Endothelial cell (in vitro differentiated cells): ENCODE measurements around the gene RSAD2. TPM values are rescaled to one million over a fixed set of nuclear protein-coding genes. Genes with fewer than 3 reads are reported as not detected.

Experiments
- DNase-seq: peaks from one replicate; pipeline ENCODE4 v3.0.0; 2021; ENCODE audit warnings: low spot score
- H3K27ac Mint-ChIP-seq: one replicate; pipeline ENCODE4 v1.8.0; 2021; ENCODE audit warnings: mixed read lengths, inconsistent platforms; ENCODE audit not compliant: unreplicated experiment
- H3K27me3 Mint-ChIP-seq: one replicate; pipeline ENCODE4 v1.8.0; 2021; ENCODE audit warnings: mild to moderate bottlenecking, moderate library complexity, mixed read lengths, inconsistent platforms; ENCODE audit not compliant: unreplicated experiment
- H3K36me3 Mint-ChIP-seq: one replicate; pipeline ENCODE4 v1.8.0; 2021; ENCODE audit warnings: mild to moderate bottlenecking, low read depth, mixed read lengths, inconsistent platforms; ENCODE audit not compliant: unreplicated experiment
- H3K4me1 Mint-ChIP-seq: one replicate; pipeline ENCODE4 v1.8.0; 2021; ENCODE audit warnings: mild to moderate bottlenecking, mixed read lengths, inconsistent platforms; ENCODE audit not compliant: unreplicated experiment
- H3K4me3 Mint-ChIP-seq: one replicate; pipeline ENCODE4 v1.8.0; 2021; ENCODE audit warnings: mild to moderate bottlenecking, mixed read lengths, inconsistent platforms; ENCODE audit not compliant: unreplicated experiment
- H3K9me3 Mint-ChIP-seq: one replicate; pipeline ENCODE4 v1.8.0; 2021; ENCODE audit warnings: mixed read lengths, inconsistent platforms; ENCODE audit not compliant: unreplicated experiment
- total RNA-seq: library from RNA; stranded (reverse); fragmentation: NEBNext Ultra II Directional; extraction: Animal tissue kit (Norgen Biotek cat#: 25700); gene quantifications from one replicate; pipeline ENCODE4 v1.2.1, GENCODE V29; 2021; ENCODE audit not compliant: unreplicated experiment
- TF ChIP-seq, protein P1 (sequence below): fragments of 200-600 bp; sonication (generic); IDR thresholded peaks from one replicate; pipeline ENCODE4 v1.5.0; 2021; ENCODE audit warnings: antibody characterized with exemption; ENCODE audit not compliant: unreplicated experiment

Gene RSAD2
- total RNA-seq, 1 donor from 2014 or later: 0.28 TPM

DNA sequence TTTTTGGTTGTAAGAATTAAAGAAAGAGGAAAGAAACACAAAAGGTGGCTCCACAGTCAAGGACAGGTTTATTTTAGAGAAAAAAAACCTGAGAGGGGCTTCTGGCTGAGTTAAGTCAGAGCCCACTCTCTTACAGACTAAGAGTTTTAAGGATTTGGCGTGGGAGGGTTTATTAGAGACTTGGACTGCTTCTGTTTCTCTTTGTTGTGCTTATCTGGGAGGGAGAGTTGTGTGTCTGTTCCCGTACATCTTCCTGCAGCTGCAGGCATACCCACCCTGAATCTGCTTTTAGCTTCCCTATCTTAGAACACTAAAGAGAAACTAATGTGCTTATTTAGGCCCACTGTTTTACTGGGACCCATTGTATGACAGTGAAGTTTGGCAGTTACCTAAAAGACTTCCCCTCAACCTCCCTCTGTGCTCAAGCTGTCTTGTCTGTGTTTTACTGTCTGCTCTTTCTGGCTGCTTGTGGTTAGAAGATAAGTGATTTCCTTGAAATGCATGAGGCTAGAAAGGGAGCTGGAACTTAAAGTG, 2.7 kb downstream of the RSAD2 start:
- H3K4me1 Mint-ChIP-seq: no peaks in the 10 kb centered on the region
- H3K27ac Mint-ChIP-seq: no peak overlapping the region
- H3K27me3 Mint-ChIP-seq: peaks cover 2% of the 10 kb centered on the region
- H3K4me3 Mint-ChIP-seq: no peak overlapping the region
- TF ChIP-seq, protein P1, sequence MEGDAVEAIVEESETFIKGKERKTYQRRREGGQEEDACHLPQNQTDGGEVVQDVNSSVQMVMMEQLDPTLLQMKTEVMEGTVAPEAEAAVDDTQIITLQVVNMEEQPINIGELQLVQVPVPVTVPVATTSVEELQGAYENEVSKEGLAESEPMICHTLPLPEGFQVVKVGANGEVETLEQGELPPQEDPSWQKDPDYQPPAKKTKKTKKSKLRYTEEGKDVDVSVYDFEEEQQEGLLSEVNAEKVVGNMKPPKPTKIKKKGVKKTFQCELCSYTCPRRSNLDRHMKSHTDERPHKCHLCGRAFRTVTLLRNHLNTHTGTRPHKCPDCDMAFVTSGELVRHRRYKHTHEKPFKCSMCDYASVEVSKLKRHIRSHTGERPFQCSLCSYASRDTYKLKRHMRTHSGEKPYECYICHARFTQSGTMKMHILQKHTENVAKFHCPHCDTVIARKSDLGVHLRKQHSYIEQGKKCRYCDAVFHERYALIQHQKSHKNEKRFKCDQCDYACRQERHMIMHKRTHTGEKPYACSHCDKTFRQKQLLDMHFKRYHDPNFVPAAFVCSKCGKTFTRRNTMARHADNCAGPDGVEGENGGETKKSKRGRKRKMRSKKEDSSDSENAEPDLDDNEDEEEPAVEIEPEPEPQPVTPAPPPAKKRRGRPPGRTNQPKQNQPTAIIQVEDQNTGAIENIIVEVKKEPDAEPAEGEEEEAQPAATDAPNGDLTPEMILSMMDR: no peak
- H3K36me3 Mint-ChIP-seq: no peaks in the 10 kb centered on the region
- no peaks in the 10 kb centered on the region for H3K9me3 Mint-ChIP-seq
- no peak for DNase-seq

DNA sequence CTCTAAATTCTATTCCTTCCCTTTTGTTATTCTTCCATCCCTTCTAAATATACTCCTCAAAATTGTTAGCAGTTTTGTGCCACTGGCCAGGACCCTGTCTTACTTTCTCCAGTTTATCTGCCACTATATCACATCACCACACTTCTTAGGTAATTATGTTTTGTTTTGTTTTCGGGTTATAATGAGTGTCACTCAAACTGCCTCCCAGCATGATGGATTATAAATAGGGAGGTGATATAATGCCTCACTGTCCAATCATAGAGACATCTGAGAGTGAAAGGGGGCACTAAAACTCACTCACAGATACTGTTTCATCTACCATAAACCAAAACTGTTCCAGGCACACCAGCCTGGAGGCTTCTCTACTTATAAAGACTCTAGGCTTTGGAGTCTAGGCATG, 3.5 kb downstream of the RSAD2 start:
- DNase-seq: no peak
- Mint-ChIP-seq H3K9me3 (no peaks in the 10 kb centered on the region), H3K27ac (no peak overlapping the region), H3K36me3 (no peaks in the 10 kb centered on the region), H3K4me3 (no peak overlapping the region), H3K4me1 (no peaks in the 10 kb centered on the region), H3K27me3 (peaks cover 2% of the 10 kb centered on the region)
- TF ChIP-seq, protein P1: no peak

DNA sequence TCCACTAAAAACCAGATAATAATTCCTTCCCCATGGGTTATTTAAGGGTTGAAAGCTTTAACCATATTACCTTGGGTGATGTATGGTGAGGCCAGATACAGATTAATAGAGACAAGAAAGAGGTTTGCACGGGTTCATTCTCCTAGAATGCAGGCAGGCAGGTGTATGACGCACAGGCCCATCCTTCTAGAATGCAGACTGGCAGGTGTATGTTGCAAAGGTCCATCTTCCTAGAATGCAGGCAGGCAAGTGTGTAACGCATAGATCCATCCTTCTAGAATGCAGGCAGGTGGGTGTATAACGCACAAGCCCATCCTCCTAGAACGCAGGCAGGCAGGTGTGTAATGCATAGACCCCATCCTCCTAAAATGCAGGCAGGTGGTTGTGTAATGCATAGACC, 3.9 kb downstream of the RSAD2 start:
- H3K36me3 Mint-ChIP-seq: no peaks in the 10 kb centered on the region
- TF ChIP-seq, protein P1: no peak

DNA sequence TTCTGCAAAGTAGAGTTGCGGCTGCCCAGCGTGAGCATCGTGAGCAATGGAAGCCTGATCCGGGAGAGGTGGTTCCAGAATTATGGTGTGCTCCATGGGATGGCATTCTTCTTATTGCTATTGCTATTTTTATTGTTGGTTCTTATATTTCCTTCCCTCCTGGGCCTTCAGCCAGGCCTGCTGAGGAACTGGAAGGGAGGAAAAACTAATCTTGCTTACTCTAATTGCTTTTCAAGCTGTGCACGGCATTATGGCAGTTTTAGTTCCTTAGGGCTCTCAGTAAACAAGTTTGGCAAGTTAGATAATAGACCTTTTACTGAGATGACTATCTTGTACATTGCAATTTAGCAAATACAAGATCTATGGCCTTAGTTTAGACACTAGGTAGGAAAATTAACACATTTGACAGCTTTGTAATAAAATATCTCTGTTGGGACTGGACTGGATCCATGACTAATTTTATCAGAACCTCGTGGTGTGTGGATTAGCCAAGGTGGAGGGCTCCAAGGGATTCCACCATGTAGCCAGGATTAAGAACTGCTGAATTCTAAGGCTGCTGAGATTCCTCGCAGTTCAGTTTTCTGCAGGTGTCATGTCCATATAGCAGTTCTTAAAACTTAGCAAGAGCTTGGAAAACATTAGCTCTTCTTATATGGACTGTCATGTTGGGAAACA, 6.0 kb downstream of the RSAD2 start:
- no peak overlapping the region for H3K4me3 Mint-ChIP-seq
- H3K36me3 Mint-ChIP-seq: no peaks in the 10 kb centered on the region
- TF ChIP-seq, protein P1: no peak
- peaks cover 5% of the 10 kb centered on the region for H3K4me1 Mint-ChIP-seq
- peaks cover 2% of the 10 kb centered on the region for H3K27me3 Mint-ChIP-seq
- no peak overlapping the region for H3K27ac Mint-ChIP-seq
- DNase-seq: no peak
- no peaks in the 10 kb centered on the region for H3K9me3 Mint-ChIP-seq

More for the DNA sequence above, 3.9 kb downstream of the RSAD2 start:
- DNase-seq: no peak
- Mint-ChIP-seq H3K4me3 (no peak overlapping the region), H3K4me1 (no peaks in the 10 kb centered on the region), H3K9me3 (no peaks in the 10 kb centered on the region), H3K27me3 (peaks cover 2% of the 10 kb centered on the region), H3K27ac (no peak overlapping the region)

DNA sequence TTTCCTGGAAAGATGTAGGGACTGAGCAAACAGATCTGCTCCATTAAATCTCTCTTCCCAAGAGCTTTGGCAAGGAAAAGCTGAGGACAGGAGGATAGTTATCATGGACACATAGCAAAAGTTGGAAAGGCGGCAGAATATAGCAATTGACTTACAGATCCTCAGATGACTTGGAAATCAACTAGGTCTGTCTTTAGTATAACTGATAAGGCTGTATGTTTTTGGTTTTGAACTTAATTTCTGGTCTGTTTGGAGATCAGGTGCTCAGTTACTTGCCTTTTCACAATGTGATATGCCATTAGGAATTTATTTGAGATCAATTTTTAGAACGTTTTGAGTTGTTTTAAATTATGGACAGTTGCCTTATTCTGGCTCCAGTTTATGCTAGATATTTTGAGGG, 8.0 kb downstream of the RSAD2 start:
- H3K36me3 Mint-ChIP-seq: no peaks in the 10 kb centered on the region
- no peak overlapping the region for H3K27ac Mint-ChIP-seq
- H3K27me3 Mint-ChIP-seq: no peaks in the 10 kb centered on the region
- peaks cover 5% of the 10 kb centered on the region for H3K4me1 Mint-ChIP-seq
- no peaks in the 10 kb centered on the region for H3K9me3 Mint-ChIP-seq
- H3K4me3 Mint-ChIP-seq: no peak overlapping the region
- TF ChIP-seq, protein P1: no peak
- no peak for DNase-seq
